Femur (tissue), 1 donor: ENCODE data around the gene C1QTNF12.

Experiments used
- DNase-seq: peaks from one replicate; pipeline ENCODE4 v3.0.0-alpha.2; 2017

The C1QTNF12 gene

DNA sequence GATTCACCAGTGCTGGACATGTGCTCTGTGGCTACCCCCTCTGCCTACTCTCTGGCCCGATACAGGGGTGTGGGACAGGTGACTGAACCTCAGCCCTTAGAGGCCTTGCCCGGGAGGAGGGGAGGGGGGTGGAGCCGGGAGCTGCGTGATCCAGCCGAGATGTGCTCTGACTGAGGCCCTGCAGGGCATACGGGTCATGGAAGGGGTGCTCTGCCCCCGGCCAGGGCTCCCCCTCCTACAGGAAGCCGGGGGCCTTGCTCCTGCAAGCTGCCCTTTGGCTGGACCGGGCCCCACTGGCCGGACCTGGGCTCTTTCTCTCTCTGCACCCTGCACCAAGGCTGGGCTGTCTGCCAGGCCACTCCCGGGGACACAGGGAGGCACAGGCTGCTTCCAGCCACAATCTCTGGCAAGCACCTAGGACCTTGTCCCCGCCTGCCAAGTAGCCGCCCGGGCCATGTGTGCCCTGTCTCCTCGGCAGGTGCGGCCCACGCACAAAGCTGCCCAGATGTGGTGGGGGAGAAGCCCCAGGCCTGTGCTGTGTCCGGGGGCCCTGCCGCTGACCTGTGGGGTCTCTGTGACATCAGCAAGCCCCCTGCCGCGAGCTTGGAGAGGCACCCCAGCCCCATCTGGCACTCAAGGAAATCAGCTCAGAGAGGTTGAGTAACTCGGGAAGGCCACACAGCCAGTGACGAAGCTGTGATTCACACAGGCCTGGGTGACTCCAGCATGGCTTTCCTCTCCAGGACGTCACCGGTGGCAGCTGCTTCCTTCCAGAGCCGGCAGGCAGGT, 35.2 kb upstream of the C1QTNF12 start:
- DNase-seq = no peak

DNA sequence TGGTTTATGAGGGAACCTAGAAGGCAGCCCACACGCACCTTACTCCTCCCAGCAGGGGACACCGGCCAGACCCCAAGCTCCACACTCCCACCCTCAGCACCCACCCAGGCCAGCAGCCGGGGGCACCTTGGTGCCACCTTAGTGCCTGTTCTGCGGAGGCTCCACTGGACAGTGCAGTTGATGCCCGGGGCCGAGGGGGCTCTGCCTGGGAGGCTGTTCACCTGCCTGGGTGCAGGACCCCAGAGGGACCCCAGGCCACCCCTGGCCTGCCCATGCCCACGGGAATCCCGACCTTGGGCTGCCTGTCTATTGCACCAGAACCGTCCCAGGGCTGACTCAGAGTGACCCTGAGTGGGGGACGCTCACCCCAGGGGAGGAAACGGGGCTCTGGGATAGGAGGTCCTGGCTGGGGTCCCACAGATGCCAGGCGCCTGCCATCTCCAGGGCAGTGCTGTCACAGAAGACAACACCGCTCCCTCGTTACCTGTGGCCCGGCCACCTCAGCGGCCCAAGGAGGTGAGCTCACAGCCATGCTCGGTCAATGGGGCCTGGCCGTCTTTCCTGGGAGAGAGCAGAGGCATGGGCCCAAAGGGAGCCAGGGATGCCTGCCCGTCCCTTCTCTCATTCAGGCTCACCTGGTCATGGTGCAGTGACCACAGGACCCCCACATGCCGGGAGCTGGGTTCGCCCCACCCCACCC, 34.4 kb upstream of the C1QTNF12 start:
- DNase-seq = no peak

DNA sequence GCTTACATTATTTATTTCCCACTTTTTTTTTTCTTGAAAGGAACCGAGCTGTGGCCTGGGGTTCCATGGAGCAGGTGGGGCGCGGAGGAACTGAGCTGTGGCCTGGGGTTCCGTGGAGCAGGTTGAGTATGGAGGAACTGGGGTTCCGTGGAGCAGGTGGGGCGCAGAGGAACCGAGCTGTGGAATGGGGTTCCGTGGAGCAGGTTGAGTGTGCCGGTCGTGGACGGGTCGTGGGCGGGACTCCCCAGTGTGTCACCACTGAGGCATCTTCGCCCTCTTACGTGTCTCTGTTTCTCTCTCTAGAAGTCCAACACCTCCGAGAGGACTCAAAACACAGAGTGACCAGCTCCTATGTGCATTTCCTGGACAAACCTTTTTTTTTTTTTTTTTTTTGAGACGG, 32.5 kb upstream of the C1QTNF12 start:
- DNase-seq = no peak

DNA sequence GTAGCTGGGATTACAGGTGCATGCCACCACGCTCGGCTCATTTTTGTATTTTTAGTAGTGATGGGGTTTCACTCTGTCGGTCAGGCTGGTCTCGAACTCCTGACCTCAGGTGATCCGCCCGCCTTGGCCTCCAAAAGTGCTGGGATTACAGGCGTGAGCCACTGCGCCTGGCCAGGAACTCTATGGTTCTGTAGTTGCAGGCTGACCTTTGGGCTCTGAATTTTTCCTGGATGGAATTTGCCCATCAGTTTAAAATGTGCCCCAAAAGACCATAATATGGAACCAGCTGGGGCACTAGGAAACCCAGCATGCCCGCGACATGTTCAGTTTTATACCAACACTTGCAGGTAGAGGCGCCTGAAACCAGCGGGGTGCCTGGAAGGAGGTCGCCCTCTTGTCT, 32.1 kb upstream of the C1QTNF12 start:
- no peak for DNase-seq

DNA sequence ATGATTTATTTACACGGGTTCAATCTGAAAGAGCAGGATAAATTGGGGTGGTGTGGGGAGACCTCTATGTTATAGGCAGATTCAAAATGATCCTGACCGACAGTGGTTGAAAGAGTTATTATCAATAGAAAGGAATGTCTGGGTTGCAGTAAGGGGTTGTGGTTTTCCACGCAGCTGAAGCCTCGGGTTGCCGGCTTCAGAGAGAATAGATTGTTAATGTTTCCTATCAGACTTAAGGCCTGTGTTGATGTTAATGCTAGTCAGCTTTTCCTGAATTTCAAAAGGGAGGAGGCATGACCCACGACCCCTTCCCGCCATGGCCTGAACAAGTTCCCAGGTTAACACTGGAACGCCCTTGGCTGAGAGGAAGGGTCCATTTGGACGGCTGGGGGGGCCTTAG, 29.3 kb upstream of the C1QTNF12 start:
- no peak for DNase-seq

DNA sequence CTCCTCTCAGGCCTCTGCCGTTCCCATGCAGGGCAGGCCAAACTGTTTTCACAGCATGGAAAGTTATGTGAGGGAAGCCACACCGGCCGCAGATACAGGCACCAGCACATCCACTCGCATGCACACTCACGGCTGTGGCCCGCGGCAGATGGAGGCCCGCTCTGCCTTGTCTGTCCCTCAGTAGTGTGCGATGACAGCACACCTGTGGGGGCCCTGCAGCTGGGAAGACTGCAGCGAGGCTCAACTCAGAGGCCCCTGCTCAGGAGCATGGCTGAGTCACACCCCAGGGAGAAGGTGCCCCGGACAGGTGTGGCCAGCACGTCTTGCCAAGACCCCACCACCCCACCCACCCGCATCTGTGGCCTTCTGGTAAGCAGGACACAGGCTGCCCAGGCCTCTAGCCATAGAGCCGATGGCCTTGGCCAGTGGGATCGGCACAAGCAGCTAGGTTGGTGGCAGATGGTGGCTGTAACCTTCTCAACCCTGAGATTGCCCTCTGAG, 28.5 kb upstream of the C1QTNF12 start:
- no peak for DNase-seq

DNA sequence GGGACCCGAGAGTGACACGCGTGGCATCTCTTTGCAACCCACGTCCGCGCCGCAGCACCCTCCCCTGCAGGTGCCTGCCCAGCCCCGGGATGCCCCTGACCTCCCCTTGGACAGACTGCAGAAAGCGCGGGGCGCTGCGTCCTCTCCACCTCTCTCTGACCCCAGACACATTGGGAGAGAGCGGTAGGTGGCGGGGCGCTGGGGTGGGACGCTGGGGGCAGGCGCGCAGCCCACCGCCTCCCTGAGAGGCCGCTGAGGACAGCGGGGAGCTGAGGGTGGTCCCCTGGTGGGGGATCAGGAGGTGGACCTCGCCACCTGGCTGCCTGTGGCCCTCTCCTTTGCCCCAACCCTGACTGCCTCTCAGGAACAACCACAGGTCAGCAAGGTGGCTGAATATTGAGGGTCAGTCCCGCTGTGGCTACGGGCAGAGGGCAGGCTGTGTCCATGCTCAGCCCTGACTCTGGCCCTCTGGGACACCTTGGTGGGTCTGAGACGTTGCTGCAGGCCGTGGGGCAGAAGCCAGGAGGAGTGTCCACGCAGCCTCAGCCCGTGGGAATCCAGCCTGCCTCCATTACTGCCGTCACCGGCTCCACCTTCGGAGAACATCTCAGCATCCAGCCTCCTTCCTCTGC, 27.9 kb upstream of the C1QTNF12 start:
- DNase-seq = no peak

DNA sequence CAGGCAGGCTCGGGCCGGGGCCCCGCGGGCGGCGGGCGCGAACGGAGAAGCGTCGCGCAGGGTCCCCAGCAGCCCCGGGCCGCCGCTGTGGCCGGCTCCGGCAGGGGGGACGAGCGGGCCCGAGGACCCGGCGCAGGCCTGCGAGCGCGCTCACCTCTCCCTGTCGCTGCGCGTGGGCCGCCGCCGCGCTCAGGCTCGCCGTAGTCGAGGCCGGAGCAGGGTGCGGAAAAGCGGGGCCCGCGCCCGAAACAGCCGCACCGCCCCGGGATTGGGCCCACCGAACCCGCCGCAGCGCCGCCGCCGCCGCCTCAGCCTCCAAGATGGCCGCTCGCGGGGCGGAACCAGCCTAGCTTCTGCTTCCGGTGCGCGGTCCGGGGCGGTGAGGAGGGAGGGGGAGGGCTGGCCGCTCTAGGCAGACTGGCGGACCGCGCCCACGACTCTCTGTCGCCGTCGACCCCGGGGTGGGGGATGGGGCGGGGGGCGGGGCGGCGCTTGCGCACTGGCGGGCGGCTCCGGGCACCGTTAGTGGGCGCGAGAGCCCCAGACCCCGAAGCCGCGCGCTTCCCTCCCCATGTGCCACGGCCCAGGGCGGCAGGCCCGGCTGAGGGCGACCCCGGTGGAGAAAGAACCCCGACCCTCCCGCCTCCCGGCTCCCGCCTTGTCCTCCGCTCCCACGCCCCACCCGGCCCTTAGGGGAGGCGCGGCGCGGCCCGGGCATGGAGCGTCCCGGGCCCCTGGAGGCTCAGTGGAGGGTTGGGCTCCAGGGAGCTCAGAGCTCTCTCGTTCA, 27.2 kb upstream of the C1QTNF12 start, which contains the start of gene UBE2J2:
TSS of gene UBE2J2 (minus strand) at position 343 of the 787 bp plus-strand sequence. CDS start 5,862 bp downstream, outside the sequence.
- peak; percentile 96 for DNase-seq

DNA sequence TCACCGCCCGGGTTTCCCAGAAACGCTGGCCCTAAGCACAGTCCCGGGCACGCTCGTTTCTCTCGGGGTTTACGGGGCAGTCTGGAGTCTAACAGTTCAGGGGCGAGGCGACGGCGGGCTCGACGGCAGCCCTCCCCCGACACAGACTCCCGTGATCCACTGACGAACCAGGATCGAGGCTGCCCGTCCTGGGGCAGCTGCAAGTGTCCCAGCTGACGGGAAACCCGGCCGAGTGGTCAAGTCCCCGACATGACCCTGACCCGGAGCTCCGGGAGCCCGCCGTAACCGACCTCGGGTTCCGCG, 26.6 kb upstream of the C1QTNF12 start:
- DNase-seq = no peak

DNA sequence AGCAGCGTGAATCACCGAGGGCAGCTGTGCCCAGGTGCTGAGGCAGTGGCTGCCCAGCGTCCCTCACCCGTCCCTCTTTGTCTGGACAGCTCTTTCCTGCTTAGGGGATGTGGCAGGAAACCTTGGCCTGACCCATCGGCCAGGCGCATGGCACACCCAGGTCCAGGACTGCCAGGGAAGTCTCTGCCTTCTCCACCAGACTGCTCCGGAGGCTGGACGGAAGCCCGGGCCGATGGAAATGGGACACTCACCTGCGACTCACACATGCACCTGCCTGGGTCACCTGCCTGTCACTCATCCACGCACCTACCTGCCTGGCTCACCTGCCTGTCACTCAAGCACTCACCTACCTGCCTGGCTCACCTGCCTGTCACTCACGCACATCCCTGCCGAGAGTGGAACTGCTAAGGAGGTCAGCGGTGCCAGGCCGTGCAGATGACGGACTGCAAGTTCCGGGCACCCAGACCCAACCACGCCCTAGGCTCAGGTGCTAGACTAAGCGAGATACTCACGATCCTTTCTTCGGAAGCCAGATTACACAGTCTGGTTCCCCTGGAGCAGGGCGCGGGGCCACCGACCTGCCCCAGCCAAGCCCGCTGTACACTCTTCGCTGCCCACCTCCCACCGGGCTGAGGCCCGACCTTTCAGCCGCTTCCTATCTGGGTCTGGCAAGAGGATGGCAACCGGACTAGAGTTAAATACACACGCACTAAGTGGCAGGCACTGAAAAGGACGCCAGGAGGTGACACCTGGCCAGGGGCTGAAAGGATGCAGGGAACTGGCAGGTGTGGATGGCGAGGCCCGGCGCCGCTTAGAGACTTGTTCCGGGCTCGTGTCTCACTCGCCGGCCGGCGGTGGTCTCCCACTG, 26.1 kb upstream of the C1QTNF12 start:
- no peak for DNase-seq

DNA sequence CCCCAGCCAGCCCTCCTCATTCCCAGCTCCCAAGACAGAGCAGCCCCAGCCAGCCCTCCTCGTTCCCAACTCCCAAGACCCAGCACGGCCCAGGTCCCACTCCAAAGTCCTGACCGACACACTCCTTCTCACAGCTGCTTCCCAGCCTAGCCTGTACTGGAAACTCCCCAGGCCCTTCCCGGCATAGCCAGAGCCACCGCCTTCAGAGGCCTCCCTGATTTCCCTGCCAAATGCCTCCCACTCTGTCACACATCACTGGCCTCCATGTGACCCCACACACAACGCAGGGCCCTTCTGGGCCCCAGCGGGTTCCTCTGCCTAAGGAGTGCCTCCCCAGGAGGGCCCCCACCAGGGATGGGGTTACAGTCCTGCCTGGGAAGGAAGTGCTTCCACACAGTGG, 24.3 kb upstream of the C1QTNF12 start:
- no peak for DNase-seq

DNA sequence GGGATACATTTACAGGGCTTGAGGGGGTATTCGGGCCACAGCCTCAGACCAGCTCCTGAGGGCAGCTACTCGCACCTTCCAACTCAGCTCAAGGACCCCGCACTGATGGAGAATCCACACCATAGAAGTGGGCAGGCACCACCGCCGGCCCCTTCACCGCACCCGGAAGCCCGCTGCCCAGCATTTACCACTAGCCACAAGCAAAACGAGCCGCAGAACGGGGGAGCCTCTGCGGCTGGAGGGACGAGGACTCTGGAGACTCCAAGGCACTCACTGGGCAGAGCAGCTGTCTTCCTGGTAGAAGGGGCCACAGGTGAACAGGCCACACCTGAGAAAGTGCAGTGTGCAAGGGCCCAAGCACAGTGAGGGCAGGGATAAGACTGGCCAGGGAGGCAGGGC, 21.8 kb upstream of the C1QTNF12 start:
- no peak for DNase-seq

DNA sequence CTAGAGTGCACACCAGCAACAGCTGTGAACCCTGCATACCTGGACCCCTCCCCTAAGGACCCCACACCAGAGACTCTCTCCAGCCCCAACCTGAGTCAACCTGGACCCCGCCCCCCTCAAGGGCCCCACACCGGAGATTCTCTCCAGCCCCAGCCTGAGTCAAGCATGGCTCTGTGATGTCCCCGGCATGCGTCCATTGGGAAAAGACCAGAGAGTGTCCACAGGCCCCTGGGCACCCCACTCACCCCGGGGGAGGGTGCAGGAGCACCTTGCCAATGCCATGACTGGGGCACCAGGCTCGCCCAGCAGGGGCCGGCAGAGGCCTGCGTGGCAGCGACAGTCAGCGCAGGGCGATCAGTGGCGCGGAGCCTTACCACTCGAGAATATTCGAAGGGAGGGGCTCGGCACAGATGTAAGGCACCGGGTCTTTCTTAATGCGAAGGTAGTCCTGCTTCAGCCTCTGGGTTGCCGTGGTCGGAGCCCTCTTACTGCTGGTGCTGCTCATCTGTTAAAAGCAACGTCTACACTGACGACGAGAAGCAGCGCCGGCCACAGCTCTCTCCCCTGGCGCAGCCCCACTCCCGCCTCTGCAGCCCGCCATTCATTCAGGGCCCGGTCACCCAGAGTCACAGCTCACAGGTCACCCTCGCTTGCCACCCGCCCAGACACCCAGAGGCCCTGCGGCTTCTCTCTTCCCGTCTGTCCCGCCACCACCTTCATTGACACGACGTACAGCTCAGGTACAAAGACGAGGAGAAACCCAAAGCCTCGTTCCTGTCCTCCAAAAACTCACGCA, 21.2 kb upstream of the C1QTNF12 start:
- no peak for DNase-seq

DNA sequence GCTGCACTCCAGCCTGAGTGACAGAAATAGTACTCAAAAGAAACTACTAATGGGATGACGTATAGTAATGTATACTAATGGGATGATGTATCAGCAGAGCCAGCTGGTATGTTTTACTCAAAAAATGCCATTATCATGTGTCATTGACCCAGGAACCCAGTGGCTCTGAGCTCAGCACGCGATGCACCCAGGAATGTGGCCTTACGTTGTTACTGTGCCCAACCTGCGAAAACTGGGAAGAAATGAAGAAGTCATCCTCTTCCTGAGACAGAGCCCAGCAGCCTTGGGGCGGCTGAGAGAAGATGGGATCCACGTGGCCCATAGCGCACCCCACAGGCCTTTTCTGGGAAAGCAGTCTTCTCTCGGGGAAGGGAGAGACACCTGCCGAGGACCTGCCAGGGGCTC, 18.3 kb upstream of the C1QTNF12 start:
- DNase-seq = no peak

DNA sequence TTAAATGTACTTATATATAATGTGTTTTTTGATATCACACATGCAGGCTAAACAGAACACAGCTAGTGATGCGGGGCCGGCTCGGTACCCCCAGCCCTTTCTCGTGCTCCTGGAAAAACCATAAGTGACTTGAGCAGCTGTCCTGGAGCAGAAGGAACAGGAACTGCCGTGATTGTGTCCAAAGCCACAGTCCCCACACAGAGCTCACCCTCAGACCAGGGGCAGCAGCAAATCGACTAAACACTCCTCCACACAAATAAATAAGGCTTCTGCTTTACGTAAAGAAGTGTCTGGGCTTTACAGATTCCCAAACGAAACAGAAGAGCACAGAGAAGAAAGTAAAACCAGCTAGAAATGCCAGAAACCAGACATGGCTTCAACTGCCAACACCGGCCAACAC, 17.5 kb upstream of the C1QTNF12 start:
- DNase-seq = no peak

DNA sequence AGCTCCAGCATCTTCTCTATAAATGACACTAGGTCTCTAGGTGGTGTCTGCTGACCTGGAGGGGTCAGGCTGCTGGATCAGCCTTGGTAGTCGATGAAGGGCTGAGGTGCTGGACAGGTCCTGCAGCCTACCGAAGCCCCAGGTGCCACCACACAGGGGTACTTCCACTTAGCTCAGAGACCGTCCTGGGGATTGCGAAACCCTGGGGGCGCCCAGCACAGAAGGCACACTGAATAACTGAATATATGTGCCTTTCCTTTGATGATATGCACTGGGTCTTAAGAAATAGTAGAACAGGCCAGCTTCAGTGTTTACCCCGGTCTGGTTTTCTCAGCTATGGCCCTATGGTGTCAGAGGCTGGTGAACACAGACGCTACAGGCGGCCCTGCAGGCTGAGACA, 16.2 kb upstream of the C1QTNF12 start:
- DNase-seq = no peak

DNA sequence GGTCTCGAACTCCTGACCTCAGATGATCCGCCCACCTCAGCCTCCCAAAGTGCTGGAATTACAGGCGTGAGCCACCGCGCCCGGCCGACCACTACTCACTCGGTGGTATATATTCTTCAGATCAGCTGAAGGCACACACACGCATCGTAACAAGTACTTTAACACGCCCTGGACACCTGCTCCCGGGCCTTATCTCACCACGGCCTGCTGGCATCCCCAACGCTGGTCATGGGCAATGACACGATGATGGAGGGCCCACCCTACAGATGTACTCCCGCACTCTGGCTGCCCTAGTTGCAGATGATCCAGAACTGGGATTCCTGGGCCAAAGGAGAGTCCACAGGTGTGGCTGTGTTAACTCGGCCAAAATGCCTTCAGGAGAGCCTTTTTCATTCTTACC, 15.5 kb upstream of the C1QTNF12 start:
- DNase-seq = no peak

DNA sequence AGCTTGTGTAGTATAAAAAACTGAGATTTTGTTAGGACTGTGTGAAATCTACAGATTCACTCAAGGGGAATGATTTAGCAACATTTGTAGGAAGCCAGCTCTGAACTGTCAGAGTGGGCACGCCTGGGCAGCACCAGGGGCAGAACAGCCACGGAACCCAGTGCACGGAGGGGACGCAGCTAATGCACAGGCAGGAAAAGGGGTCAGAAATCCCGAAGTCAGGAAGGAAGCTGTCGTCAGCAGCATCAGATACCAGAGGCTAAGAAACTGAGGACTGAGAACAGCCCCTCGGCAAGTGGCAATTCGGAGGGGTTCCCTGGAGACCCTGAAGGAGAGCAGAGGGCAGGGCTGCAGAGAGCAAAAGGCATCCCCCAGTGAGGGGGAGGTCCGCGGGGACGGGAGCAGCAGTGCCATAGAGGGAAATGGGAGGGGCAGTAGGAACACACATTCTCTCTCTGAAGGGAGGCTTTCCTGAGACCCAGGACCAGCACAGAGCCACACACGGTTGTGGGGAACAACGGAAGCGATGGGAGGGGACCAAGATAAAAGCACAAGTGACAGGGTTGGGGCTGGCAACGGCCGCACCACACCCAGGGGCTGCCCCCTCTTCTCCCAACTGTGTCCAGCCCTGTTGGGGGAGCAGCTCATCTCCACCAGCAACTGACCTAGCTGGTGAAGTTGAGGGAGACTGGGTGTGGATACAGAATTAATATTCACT, 14.5 kb upstream of the C1QTNF12 start:
- DNase-seq = no peak

DNA sequence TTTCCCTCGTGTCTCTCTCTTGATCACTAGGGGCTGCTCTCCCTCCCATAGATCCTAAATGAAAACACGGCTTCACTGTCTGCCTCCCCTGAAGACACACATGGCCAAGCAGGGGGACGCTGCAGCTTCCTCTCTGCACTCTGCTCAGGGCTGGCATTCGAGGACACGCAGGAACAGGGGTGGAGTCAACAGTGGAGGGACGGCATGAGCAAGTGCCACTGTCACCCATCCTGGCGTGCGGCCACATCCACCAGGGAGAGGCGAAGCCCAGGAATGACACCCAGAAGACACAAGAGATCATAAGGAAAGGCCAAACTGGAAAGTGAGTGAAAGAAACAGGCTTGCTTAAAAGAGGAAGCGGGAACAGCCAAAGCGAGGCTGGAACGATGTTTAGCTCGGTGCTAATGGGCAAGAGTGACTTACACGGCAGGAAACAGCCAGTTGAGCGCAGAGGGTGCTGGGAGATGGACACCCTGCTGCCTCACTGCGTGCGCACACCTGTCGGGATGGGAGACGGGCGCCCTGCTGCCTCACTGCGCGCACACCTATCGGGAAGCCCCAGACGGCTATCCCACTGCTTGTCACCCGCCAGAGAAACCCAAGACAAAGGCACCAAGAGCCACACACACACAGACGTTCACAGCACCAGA, 13.6 kb upstream of the C1QTNF12 start:
- DNase-seq = no peak

DNA sequence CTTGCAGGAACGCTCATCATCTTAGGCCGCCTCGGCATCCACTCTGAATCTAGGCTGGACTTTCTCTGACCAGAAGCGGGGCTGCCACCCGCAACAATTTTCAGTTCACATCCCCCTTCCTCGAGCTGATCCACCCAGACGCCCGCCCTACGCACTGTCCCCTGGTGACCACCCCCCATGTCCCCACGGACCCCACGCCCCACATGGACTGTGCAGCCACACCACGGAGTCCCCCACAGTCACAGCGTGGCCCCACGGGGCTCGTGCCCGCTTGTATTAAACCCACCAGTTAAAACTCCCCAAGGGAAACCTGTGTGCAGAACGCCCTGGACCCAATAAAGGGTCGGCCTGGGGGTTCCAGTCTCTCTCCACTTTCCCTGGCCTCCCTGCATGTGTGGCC, 13.0 kb upstream of the C1QTNF12 start:
- no peak for DNase-seq
